Measurements from ENCODE around the gene LGR6.

DNA sequence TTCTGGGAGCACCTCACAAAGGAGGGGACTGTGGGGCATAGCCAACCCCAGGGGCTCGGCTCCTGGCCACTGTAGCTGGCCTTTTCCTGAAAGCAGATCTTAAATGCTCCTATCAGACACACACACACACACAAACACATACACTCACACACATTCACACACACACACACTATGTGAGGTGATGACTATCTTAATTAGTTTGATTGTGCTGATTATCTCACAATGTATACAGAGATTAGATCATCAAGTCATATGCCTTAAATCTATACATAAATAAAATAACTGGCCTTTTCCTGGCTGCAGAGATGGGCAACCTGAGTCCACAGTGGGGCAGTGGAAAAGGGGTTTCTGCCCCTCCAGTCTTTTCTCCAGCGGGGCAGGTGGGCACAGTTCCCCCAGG lies 27.1 kb downstream of the LGR6 start:
- TF ChIP-seq POLR2A (IDR thresholded peaks at IDR 0.05) = no peak
- TF ChIP-seq, protein P1, sequence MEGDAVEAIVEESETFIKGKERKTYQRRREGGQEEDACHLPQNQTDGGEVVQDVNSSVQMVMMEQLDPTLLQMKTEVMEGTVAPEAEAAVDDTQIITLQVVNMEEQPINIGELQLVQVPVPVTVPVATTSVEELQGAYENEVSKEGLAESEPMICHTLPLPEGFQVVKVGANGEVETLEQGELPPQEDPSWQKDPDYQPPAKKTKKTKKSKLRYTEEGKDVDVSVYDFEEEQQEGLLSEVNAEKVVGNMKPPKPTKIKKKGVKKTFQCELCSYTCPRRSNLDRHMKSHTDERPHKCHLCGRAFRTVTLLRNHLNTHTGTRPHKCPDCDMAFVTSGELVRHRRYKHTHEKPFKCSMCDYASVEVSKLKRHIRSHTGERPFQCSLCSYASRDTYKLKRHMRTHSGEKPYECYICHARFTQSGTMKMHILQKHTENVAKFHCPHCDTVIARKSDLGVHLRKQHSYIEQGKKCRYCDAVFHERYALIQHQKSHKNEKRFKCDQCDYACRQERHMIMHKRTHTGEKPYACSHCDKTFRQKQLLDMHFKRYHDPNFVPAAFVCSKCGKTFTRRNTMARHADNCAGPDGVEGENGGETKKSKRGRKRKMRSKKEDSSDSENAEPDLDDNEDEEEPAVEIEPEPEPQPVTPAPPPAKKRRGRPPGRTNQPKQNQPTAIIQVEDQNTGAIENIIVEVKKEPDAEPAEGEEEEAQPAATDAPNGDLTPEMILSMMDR (IDR thresholded peaks at IDR 0.05) = no peak
- TF ChIP-seq POLR2AphosphoS5 (IDR thresholded peaks at IDR 0.05) = no peak

Data from upper lobe of left lung (tissue), 4 donors.